SK-N-SH treated with all-trans-retinoic acid at 6 μM for 48 hours (cell line): ENCODE data around the gene SESN3.

Experiments used
- ATAC-seq: fragments of 200-7000 bp; cut with Tn5 transposase; 3 replicates; pipeline ENCODE4 v1.9.1; 2020; ENCODE audit warnings: mild to moderate bottlenecking, moderate library complexity
- ARNTL ChIP-seq: fragments of 450-650 bp; formaldehyde crosslinking; IDR thresholded peaks from 2 replicates; pipeline ENCODE4 v1.5.0; 2020; ENCODE audit warnings: low read depth, mild to moderate bottlenecking, moderate library complexity, borderline replicate concordance
- BACH2 ChIP-seq: fragments of 250-450 bp; sonication (Bioruptor Pico); IDR thresholded peaks from 2 replicates; pipeline ENCODE4 v1.9.0; 2021; ENCODE audit warnings: mild to moderate bottlenecking, borderline replicate concordance
- CSDC2 ChIP-seq: fragments of 250-450 bp; sonication (Bioruptor Pico); IDR thresholded peaks from 2 replicates; pipeline ENCODE4 v1.5.0; 2020; ENCODE audit warnings: mild to moderate bottlenecking, moderate library complexity
- ESRRG ChIP-seq: fragments of 250-450 bp; sonication (Bioruptor Pico); IDR thresholded peaks from 2 replicates; pipeline ENCODE4 v1.6.1; 2021; ENCODE audit warnings: mild to moderate bottlenecking
- ISL1 ChIP-seq: fragments of 250-450 bp; sonication (Bioruptor Pico); IDR thresholded peaks from 2 replicates; pipeline ENCODE4 v2.1.2; 2022; ENCODE audit warnings: mild to moderate bottlenecking, moderate library complexity
- OSR1 ChIP-seq: fragments of 250-450 bp; sonication (Bioruptor Pico); IDR thresholded peaks from 2 replicates; pipeline ENCODE4 v1.8.0; 2022; ENCODE audit warnings: moderate library complexity, mild to moderate bottlenecking, inconsistent platforms
- PPARA ChIP-seq: fragments of 250-450 bp; sonication (Bioruptor Pico); IDR thresholded peaks from 2 replicates; pipeline ENCODE4 v1.5.0; 2020; ENCODE audit warnings: mild to moderate bottlenecking, borderline replicate concordance
- RARB ChIP-seq: fragments of 250-450 bp; sonication (Bioruptor Pico); IDR thresholded peaks from 2 replicates; pipeline ENCODE4 v1.8.0; 2021; ENCODE audit warnings: mild to moderate bottlenecking, moderate library complexity
- SNAI2 ChIP-seq: fragments of 250-450 bp; sonication (Bioruptor Pico); IDR thresholded peaks from 2 replicates; pipeline ENCODE4 v1.5.0; 2020; ENCODE audit warnings: mild to moderate bottlenecking, moderate library complexity
- TOX ChIP-seq: fragments of 250-450 bp; sonication (Bioruptor Pico); IDR thresholded peaks from 2 replicates; pipeline ENCODE4 v1.8.0; 2021; ENCODE audit warnings: mild to moderate bottlenecking, moderate library complexity, borderline replicate concordance
- ZC3H10 ChIP-seq: fragments of 250-450 bp; sonication (Bioruptor Pico); IDR thresholded peaks from 2 replicates; pipeline ENCODE4 v1.5.1; 2021; ENCODE audit warnings: mild to moderate bottlenecking, moderate library complexity
- ZFP3 ChIP-seq: fragments of 250-450 bp; sonication (Bioruptor Pico); IDR thresholded peaks from 2 replicates; pipeline ENCODE4 v1.5.0; 2020; ENCODE audit warnings: mild to moderate bottlenecking, moderate library complexity
- ZFP30 ChIP-seq: fragments of 450-650 bp; formaldehyde crosslinking; IDR thresholded peaks from 2 replicates; pipeline ENCODE4 v1.5.0; 2022; ENCODE audit warnings: mild to moderate bottlenecking, moderate library complexity
- ZNF565 ChIP-seq: fragments of 450-650 bp; formaldehyde crosslinking; conservative IDR thresholded peaks from 2 replicates; pipeline ENCODE4 v1.5.0; 2020; ENCODE audit warnings: low read depth, mild to moderate bottlenecking, moderate library complexity
- ZNF70 ChIP-seq: fragments of 450-650 bp; formaldehyde crosslinking; IDR thresholded peaks from 2 replicates; pipeline ENCODE4 v1.5.0; 2020; ENCODE audit warnings: mild to moderate bottlenecking, moderate library complexity
- ZNF8 ChIP-seq: fragments of 450-650 bp; formaldehyde crosslinking; IDR thresholded peaks from 2 replicates; pipeline ENCODE4 v1.5.0; 2020; ENCODE audit warnings: mild to moderate bottlenecking, moderate library complexity
- TF ChIP-seq, protein P1 (sequence below): fragments of 250-450 bp; sonication (Bioruptor Pico); IDR thresholded peaks from 2 replicates; pipeline ENCODE4 v1.8.0; 2020; ENCODE audit warnings: mild to moderate bottlenecking, moderate library complexity, borderline replicate concordance
- TF ChIP-seq, protein P2 (sequence below): fragments of 250-450 bp; sonication (Bioruptor Pico); IDR thresholded peaks from 2 replicates; pipeline ENCODE4 v1.5.1; 2020; ENCODE audit warnings: low read depth, mild to moderate bottlenecking, moderate library complexity
- TF ChIP-seq, protein P3 (sequence below): fragments of 250-450 bp; sonication (Bioruptor Pico); IDR thresholded peaks from 2 replicates; pipeline ENCODE4 v1.5.0; 2020; ENCODE audit warnings: mild to moderate bottlenecking, moderate library complexity
- TF ChIP-seq, protein P4 (sequence below): fragments of 250-450 bp; sonication (Bioruptor Pico); IDR thresholded peaks from 2 replicates; pipeline ENCODE4 v1.8.0; 2021; ENCODE audit warnings: low read depth, mild to moderate bottlenecking, moderate library complexity, borderline replicate concordance
- TF ChIP-seq, protein P5 (sequence below): fragments of 250-450 bp; sonication (Bioruptor Pico); IDR thresholded peaks from 2 replicates; pipeline ENCODE4 v1.5.1; 2021; ENCODE audit warnings: mild to moderate bottlenecking, moderate library complexity

SESN3 gene

DNA sequence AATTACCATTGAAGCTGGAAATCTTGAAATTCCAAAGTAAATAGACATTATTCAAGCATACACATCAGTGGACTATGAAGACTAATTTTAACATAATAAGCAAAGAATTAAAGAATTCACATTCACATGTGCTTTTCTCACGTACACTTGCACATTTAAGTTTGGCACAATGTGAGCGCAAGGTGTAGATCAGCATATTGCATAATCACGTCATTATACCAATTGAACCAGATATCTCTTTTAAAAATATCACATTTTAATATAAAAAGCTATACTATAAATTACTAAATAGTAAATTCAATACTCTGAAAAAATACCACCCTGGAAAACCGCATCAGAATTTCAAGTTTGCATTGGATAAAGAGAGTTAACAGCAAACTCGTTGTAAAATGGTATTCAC, 60.7 kb downstream of the SESN3 start (continued):
- TF ChIP-seq, protein P1, sequence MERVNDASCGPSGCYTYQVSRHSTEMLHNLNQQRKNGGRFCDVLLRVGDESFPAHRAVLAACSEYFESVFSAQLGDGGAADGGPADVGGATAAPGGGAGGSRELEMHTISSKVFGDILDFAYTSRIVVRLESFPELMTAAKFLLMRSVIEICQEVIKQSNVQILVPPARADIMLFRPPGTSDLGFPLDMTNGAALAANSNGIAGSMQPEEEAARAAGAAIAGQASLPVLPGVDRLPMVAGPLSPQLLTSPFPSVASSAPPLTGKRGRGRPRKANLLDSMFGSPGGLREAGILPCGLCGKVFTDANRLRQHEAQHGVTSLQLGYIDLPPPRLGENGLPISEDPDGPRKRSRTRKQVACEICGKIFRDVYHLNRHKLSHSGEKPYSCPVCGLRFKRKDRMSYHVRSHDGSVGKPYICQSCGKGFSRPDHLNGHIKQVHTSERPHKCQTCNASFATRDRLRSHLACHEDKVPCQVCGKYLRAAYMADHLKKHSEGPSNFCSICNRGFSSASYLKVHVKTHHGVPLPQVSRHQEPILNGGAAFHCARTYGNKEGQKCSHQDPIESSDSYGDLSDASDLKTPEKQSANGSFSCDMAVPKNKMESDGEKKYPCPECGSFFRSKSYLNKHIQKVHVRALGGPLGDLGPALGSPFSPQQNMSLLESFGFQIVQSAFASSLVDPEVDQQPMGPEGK = no peak
- TF ChIP-seq, protein P2, sequence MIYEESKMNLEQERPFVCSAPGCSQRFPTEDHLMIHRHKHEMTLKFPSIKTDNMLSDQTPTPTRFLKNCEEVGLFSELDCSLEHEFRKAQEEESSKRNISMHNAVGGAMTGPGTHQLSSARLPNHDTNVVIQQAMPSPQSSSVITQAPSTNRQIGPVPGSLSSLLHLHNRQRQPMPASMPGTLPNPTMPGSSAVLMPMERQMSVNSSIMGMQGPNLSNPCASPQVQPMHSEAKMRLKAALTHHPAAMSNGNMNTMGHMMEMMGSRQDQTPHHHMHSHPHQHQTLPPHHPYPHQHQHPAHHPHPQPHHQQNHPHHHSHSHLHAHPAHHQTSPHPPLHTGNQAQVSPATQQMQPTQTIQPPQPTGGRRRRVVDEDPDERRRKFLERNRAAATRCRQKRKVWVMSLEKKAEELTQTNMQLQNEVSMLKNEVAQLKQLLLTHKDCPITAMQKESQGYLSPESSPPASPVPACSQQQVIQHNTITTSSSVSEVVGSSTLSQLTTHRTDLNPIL (CRISPR knock-in tag) = no peak
- TF ChIP-seq TOX (CRISPR knock-in tag) (no peak), PPARA (CRISPR knock-in tag) (no peak)

DNA sequence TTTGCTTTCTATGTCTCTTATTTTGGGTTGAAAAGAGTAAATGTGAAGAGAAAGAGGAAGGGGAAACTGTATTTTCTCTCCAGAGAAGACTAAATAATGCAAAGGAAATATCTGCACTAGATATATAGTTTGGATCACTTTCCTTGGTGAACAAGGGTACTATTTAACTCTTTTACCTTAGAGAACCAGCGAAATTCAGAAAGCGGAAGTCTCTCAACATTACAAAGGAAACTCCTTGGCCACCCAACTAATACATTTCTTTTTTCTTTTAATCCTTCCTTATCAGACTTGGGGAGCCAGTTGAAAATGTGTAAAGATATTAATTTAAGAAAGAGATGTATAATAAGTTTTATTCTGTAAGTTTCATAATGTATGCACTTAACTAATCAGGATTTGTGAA, 64.2 kb downstream of the SESN3 start:
- TF ChIP-seq ESRRG (CRISPR knock-in tag) = no peak
- TF ChIP-seq PPARA (CRISPR knock-in tag) = no peak
- TF ChIP-seq SNAI2 (CRISPR knock-in tag) = no peak
- ATAC-seq = no peak

DNA sequence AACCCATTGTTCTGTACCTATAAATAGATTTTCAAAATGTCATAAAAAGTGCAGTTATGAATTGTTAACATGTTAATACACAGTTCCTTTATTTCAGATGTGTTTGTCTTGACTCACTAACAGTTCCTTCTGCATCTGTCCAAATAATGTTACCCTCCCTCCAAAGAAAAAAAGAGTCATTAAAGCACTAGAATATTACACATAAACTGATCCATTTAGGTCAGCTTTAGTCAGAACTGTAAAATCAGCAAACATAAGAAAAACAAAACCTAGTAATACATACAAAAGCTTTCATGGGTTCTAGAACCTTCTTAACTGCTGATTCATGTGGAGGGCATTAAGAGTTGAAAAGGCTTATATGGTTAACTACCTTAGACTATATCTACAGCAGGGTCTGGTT, 65.4 kb downstream of the SESN3 start:
- no peak for TF ChIP-seq PPARA (CRISPR knock-in tag)
- TF ChIP-seq, protein P3, sequence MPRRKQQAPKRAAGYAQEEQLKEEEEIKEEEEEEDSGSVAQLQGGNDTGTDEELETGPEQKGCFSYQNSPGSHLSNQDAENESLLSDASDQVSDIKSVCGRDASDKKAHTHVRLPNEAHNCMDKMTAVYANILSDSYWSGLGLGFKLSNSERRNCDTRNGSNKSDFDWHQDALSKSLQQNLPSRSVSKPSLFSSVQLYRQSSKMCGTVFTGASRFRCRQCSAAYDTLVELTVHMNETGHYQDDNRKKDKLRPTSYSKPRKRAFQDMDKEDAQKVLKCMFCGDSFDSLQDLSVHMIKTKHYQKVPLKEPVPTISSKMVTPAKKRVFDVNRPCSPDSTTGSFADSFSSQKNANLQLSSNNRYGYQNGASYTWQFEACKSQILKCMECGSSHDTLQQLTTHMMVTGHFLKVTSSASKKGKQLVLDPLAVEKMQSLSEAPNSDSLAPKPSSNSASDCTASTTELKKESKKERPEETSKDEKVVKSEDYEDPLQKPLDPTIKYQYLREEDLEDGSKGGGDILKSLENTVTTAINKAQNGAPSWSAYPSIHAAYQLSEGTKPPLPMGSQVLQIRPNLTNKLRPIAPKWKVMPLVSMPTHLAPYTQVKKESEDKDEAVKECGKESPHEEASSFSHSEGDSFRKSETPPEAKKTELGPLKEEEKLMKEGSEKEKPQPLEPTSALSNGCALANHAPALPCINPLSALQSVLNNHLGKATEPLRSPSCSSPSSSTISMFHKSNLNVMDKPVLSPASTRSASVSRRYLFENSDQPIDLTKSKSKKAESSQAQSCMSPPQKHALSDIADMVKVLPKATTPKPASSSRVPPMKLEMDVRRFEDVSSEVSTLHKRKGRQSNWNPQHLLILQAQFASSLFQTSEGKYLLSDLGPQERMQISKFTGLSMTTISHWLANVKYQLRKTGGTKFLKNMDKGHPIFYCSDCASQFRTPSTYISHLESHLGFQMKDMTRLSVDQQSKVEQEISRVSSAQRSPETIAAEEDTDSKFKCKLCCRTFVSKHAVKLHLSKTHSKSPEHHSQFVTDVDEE = no peak
- TF ChIP-seq ESRRG (CRISPR knock-in tag) = no peak
- no peak for TF ChIP-seq BACH2 (CRISPR knock-in tag)
- TF ChIP-seq OSR1 (CRISPR knock-in tag) = no peak
- TF ChIP-seq ZFP3 = no peak
- no peak for TF ChIP-seq ZNF565 (CRISPR knock-in tag)
- no peak for TF ChIP-seq RARB (CRISPR knock-in tag)
- TF ChIP-seq, protein P4, sequence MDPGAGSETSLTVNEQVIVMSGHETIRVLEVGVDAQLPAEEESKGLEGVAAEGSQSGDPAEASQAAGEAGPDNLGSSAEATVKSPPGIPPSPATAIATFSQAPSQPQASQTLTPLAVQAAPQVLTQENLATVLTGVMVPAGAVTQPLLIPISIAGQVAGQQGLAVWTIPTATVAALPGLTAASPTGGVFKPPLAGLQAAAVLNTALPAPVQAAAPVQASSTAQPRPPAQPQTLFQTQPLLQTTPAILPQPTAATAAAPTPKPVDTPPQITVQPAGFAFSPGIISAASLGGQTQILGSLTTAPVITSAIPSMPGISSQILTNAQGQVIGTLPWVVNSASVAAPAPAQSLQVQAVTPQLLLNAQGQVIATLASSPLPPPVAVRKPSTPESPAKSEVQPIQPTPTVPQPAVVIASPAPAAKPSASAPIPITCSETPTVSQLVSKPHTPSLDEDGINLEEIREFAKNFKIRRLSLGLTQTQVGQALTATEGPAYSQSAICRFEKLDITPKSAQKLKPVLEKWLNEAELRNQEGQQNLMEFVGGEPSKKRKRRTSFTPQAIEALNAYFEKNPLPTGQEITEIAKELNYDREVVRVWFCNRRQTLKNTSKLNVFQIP (CRISPR knock-in tag) = no peak
- TF ChIP-seq SNAI2 (CRISPR knock-in tag) = no peak
- TF ChIP-seq, protein P2 (CRISPR knock-in tag) = no peak
- TF ChIP-seq ZNF70 (CRISPR knock-in tag) = no peak
- TF ChIP-seq CSDC2 (CRISPR knock-in tag) = no peak
- no peak for TF ChIP-seq ARNTL
- no peak for TF ChIP-seq ZFP30 (CRISPR knock-in tag)
- TF ChIP-seq ZC3H10 (CRISPR knock-in tag) = no peak
- TF ChIP-seq, protein P1 = no peak
- no peak for TF ChIP-seq ZNF8
- TF ChIP-seq, protein P5, sequence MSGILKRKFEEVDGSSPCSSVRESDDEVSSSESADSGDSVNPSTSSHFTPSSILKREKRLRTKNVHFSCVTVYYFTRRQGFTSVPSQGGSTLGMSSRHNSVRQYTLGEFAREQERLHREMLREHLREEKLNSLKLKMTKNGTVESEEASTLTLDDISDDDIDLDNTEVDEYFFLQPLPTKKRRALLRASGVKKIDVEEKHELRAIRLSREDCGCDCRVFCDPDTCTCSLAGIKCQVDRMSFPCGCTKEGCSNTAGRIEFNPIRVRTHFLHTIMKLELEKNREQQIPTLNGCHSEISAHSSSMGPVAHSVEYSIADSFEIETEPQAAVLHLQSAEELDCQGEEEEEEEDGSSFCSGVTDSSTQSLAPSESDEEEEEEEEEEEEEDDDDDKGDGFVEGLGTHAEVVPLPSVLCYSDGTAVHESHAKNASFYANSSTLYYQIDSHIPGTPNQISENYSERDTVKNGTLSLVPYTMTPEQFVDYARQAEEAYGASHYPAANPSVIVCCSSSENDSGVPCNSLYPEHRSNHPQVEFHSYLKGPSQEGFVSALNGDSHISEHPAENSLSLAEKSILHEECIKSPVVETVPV (CRISPR knock-in tag) = no peak
- no peak for TF ChIP-seq ISL1 (CRISPR knock-in tag)
- ATAC-seq = no peak
